NCI-H1048 (cell line): ENCODE results near the gene SYK.

Source experiments
- DNase-seq: peaks from one replicate; lab custom pipeline; 2025; lab: John Stamatoyannopoulos, UW

Gene SYK

GRCh38 chr9:90851444-90851843 is 49.8 kb downstream of the SYK start:
- no peak for DNase-seq

GRCh38 chr9:90853945-90854344 is 52.3 kb downstream of the SYK start:
- no peak for DNase-seq

DNA sequence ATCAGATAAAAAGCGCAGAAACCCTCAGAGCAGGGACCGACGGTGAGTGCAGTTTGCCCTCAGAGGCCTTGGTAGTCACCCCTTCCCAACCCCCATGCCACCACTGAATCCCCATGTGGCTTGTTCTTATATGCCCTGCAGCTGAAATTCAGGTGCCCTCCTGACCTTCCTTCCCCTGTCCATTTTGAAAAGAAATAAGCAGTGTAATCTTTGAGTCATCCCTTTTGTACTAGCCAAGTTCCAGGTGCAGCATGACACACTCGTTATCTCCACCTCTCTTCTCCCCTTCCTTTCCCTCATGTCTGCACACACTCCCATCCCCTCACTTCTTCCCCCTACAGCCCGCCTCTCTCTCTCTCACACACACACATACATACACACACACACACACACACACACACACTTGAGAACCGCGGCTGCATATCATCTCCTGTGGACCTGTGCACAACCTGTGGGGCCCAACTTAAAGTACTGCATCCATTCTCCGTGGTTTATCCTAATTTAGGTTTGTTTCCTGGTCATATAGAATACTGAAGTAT is 53.1 kb downstream of the SYK start:
- DNase-seq = no peak

DNA sequence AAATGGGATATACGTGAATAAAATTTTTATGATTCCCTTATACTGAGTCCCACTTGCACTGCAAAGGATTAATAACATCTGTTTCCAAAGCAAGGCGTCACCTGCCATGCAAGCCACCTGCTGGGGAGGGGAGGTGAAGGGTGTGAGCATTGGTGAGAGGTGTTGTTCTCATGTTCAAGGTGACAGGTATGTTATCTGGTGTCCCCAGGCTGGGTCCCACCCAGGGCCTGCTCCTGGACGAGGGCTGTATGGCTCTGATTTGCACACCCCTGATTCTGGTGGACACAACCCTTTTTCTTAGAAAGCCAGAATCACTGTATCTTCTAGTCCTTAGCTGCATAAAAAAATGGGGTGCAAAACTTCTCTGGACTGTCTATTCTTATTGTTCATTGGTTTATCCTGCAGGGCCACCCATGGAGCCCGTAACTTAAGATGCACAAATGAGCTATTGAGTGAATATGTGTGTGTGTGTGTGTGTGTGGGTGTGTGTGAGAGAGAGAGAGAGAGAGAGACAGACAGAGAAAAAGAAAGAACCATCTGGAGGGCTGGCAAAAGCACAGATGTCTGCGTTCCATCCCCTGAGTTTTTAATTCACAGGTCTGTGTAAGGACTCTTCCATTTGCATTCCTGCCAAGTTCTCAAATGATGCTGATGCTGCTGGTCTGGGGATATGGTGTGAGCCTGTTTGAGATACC is 53.7 kb downstream of the SYK start:
- no peak for DNase-seq

GRCh38 chr9:90857091-90857490 is 55.5 kb downstream of the SYK start:
- DNase-seq = no peak

DNA sequence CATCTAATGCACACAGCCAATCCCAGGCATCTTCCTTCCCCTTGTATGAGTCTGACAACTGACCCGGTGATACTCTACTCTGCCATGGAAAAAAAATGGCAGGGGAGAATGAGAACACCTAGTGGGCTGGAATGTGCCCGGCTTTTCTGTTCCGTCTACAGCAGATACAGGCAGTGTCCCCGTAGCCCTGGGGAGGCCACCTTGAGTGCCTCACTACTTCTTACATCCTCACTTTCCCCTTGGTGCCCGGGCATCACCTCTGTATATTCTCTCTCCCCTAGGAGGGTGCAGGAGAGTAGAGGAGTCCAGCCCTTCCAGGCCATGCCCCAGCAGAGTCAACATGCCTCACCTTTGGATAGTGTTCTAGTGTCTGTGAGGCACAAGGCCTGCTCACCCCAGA is 56.2 kb downstream of the SYK start:
- DNase-seq = no peak

- DNase-seq = no peak
These were observed 56.9 kb downstream of the SYK start for GRCh38 chr9:90858457-90858901.

DNA sequence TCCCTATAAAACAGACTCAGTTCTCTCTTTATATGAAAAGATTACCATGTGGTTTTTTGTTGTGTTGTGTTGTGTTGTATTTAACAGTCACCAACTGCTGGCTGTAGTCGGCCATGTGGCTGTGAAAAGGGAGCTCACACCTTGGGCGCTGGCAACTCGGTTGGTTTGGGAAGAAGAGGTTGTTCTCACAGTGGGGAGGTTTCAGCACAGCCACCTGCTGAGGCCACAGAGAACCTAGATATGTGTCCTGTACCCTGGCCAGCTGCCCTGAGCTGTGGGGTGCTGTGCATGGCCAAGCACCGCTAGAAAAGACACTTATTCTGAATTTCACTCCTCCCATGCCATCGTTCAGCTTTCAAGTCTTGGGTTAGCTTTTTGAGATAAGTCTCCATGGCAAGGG is 58.8 kb downstream of the SYK start:
- no peak for DNase-seq

DNA sequence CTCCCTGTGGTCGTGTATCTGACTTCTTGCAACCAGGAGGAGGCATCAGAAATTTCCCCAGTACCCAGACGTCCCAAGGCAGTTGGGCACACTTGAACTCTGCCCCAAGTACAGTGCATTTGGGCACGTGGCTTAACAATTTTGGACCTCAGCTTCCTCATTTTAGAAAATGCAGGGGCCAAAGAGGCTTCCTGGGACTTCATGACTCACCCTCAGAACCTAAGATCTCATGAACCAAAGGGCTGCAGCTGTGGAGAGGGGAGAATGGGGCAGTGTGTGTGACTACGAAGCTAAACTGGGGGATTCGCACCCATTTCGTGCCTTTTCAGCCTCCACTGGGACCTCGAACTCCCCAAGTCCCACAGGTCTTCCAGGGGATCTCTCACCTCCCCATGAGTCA is 59.2 kb downstream of the SYK start:
- no peak for DNase-seq

GRCh38 chr9:90861380-90861779 is 59.8 kb downstream of the SYK start:
- no peak for DNase-seq

- no peak for DNase-seq
These were observed 60.5 kb downstream of the SYK start for GRCh38 chr9:90861826-90862740.

GRCh38 chr9:90864779-90865178 is 63.2 kb downstream of the SYK start:
- DNase-seq = no peak

DNA sequence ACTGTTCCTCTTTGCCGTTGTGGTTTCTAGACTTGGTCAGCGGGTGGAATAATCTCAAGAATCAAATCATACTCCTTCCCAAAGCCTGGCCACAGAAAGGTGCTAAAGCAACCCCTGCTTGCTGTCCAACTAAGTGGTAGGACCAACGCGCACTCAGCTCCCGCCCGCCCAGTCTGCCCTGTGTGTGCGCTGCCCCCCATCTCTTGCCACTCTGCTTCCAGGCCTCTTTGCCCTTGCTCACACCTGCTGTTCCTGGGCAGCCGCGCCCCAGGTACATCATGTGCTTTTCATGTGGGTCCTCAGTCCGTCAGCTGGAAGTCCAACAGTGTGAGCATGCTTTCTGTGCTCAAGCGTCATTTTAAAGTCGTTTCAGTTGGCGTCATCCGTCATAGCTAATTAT is 65.5 kb downstream of the SYK start:
- no peak for DNase-seq

- DNase-seq = no peak
These were observed 66.9 kb downstream of the SYK start for GRCh38 chr9:90868555-90868954.

- DNase-seq = no peak
These were observed 67.7 kb downstream of the SYK start for GRCh38 chr9:90869361-90869760.

- DNase-seq = no peak
These were observed 69.2 kb downstream of the SYK start for GRCh38 chr9:90870621-90871326.

DNA sequence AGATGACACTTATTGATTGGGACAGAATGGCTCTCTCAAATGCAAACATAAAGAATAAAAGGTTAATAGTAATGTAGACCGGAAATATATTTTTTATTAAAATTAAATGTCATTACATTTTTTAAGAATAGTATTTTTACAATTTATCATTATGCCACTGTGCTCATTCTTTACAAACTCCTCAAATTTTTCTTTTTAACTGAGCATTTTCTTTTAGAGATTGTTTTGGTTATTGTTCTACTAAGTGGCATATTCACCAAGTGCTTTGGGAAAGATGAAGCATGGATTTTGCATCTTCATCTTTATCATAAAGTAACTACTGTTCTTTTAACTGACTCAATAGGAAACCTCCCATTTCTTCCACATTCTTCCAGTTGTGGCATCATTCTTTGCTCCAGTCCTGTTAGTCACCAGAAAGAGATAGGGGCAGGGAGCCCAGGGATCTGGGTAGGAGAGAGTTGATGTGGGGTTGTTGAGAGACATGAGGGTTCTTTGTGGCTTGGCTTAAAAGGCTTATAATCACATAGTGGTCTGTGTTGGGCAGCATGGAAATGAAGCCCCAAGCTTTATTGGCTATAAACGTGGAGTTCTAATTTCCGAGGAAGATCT is 69.8 kb downstream of the SYK start:
- DNase-seq = no peak

- no peak for DNase-seq
These were observed 71.2 kb downstream of the SYK start for GRCh38 chr9:90872835-90873294.

DNA sequence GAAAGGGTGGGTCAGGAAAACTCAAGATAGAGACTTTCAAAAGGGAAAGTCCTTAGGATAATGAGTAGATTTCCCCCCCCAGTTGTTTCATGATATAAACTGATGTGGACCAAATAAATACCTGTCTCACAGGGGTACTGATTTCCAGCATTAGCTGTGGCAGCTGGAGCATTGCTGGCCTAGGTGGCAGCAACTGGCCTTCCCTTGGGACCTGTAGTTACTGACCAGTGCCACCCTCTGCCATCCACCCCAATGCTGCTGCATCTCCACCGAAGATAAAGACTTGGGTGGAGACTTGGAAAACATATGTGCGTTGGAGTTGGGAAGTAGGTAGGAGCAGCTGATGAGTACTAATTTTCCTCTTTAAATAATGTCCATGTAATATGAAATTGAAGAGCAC is 71.8 kb downstream of the SYK start:
- DNase-seq = no peak

DNA sequence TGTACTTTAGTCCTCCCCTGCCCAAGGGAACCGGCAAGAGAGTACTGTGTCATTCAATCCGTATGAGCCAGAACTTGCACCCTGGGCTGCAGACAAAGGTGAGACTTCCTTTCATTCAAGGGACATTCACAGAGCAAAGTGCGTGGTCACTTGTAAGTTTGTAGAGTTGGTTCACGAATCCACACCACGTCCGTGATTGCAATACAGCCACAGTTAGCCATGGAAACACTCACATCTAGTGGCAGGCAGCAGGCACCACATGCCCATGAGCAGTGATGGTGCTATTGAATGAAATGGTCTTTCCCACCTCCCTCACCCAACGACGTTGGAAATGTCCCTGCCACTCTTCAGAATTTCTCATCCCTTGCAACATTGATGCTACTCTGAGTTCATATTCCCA is 72.6 kb downstream of the SYK start:
- DNase-seq = no peak

DNA sequence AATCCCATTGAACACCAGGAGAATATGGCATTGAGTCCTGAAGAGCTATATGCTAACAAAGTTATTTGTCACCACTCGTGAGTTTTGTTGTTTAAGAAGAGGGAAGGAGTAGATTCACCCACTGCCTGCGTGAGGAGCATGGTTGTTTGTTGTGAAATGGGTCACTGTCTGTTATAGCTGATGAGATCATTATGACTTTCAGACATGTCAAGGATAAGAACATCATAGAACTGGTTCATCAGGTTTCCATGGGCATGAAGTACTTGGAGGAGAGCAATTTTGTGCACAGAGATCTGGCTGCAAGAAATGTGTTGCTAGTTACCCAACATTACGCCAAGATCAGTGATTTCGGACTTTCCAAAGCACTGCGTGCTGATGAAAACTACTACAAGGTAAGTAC is 76.9 kb downstream of the SYK start:
- DNase-seq = no peak

DNA sequence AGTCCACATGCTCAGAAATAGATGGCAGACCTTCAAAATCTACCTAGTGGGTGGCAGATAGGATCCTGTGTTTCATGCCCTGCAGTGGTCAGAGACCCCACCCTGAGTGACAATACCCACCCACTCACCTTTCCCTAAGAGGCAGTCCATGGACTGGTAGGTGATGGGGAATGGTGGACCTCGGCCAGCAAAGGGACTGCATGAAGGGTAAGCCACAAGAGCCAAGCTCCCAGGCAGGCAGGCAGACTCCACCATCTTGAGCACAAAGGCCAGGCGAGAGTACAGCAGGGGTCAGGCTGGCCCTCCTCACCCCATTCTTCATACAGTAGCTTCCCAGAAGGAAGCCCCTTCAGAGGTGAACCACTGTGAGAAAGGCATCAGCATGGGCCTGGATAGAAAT is 78.4 kb downstream of the SYK start:
- DNase-seq = no peak
